Suprapubic skin (tissue), 4 donors: ENCODE measurements around the gene ADGRD2. TPM values are rescaled to one million over a fixed set of nuclear protein-coding genes. Genes with fewer than 3 reads are reported as not detected.

Experiments used
- DNase-seq, 2 donors: peaks; one replicate each; pipeline ENCODE4 v3.0.0-alpha.2; 2019; ENCODE audit warnings: low spot score in 2 of 2
- H3K27ac ChIP-seq: fragments of 200-600 bp; sonication (generic); one replicate; pipeline ENCODE4 v1.5.1; 2019
- H3K27me3 ChIP-seq: fragments of 200-600 bp; sonication (generic); one replicate; pipeline ENCODE4 v1.5.1; 2019
- H3K36me3 ChIP-seq: fragments of 200-600 bp; sonication (generic); one replicate; pipeline ENCODE4 v1.5.1; 2019
- H3K4me1 ChIP-seq: fragments of 200-600 bp; sonication (generic); one replicate; pipeline ENCODE4 v1.5.1; 2019
- H3K4me3 ChIP-seq: fragments of 200-600 bp; sonication (generic); one replicate; pipeline ENCODE4 v1.5.1; 2019; ENCODE audit warnings: mild to moderate bottlenecking
- H3K9me3 ChIP-seq: fragments of 200-600 bp; sonication (generic); one replicate; pipeline ENCODE4 v1.5.1; 2019
- EP300 ChIP-seq: sonication (generic); formaldehyde crosslinking; IDR thresholded peaks from one replicate; pipeline ENCODE4 v1.6.1; 2017; ENCODE audit warnings: antibody characterized with exemption
- POLR2A ChIP-seq, 2 donors: fragments of 450-650 bp; IDR thresholded peaks; one replicate each; pipeline ENCODE4 v1.6.1; 2017; ENCODE audit warnings: antibody characterized with exemption in 2 of 2, mild to moderate bottlenecking in 2 of 2, moderate library complexity in 2 of 2
- POLR2AphosphoS5 ChIP-seq, 3 donors: sonication (generic); formaldehyde crosslinking; IDR thresholded peaks; one replicate each; pipeline ENCODE4 v1.6.1; 2017; ENCODE audit warnings: antibody characterized with exemption in 3 of 3
- WGBS: methylation state at CpG from one replicate; pipeline ENCODE4 v1.1.5; 2018; 5-methylcytosine and 5-hydroxymethylcytosine counted together
- total RNA-seq, 4 donors: library from RNA; depleted of rRNA; stranded (reverse); fragments of >200 nt; gene quantifications; one replicate each; pipeline ENCODE4 v1.1.0, GENCODE V29; 2016
- TF ChIP-seq, protein P1 (sequence below), 2 donors: fragments of 200-600 bp in 1 of 2; fragments of 450-650 bp in 1 of 2; sonication (generic) in 1 of 2; IDR thresholded peaks; one replicate each; pipeline ENCODE4 v1.5.1; 2016 to 2019; ENCODE audit warnings: antibody characterized with exemption in 2 of 2, mild to moderate bottlenecking in 1 of 2, moderate library complexity in 1 of 2

ADGRD2 gene
- total RNA-seq, 4 donors from 2014 or later, result 0.31 to 7.7 TPM; not detected in 2

DNA sequence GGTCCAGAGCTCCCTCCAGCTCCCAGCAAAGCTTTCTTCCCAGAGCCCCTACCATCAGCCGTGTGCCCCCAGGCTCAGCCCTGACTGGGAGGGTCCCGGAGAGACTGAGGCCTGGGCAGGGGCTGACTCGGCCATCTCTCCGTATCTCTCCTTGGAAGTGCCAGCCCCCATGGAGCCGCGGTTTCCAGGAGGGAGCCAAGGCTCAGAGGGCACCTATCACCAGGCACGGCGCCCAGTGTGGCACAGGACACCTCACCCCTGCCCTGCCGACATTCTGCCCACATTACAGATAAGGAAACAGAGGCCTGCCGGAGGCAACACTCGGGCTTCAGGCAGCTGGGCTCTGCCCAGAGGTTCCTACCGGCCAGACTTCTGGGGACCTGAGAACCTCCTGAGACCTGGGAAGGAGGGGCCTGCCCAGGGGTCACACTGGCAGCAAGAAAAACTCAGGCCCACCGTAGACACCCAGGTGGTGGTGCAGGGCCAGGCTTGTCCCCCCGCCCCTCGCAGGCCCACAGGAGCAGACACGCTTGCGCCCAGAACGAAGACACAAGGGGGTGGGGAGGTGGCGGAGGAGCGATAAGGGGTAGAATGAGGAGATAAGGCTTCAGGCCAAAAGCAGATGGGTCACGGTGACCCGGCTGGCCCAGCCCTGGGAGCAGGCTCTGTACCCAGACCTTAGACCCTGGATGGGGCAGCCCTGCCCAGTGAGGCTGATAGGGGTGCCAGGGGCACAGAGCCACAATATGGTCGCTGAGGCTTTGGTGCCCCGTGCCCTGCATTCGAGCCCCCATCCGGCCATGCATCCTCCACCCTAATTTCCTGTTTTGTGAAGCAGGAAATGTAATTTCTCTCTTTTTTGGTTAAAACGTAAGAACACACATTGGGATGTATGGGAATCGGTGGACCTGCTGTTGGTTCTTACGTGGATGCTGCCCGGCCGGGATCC is 45.1 kb downstream of the ADGRD2 start:
- TF ChIP-seq, protein P1, sequence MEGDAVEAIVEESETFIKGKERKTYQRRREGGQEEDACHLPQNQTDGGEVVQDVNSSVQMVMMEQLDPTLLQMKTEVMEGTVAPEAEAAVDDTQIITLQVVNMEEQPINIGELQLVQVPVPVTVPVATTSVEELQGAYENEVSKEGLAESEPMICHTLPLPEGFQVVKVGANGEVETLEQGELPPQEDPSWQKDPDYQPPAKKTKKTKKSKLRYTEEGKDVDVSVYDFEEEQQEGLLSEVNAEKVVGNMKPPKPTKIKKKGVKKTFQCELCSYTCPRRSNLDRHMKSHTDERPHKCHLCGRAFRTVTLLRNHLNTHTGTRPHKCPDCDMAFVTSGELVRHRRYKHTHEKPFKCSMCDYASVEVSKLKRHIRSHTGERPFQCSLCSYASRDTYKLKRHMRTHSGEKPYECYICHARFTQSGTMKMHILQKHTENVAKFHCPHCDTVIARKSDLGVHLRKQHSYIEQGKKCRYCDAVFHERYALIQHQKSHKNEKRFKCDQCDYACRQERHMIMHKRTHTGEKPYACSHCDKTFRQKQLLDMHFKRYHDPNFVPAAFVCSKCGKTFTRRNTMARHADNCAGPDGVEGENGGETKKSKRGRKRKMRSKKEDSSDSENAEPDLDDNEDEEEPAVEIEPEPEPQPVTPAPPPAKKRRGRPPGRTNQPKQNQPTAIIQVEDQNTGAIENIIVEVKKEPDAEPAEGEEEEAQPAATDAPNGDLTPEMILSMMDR (IDR thresholded peaks at IDR 0.05), result no peak
- TF ChIP-seq POLR2A (IDR thresholded peaks at IDR 0.05) (no peak), EP300 (no peak), POLR2AphosphoS5 (IDR thresholded peaks at IDR 0.05) (no peak)
- no peaks in the 10 kb centered on the region for H3K4me1 ChIP-seq
- DNase-seq, result no peak
- H3K9me3 ChIP-seq, result no peaks in the 10 kb centered on the region
- 78% methylated on average over 20 of the region's 31 CpGs for WGBS
- peaks cover 48% of the 10 kb centered on the region for H3K27me3 ChIP-seq
- H3K27ac ChIP-seq, result no peak overlapping the region
- H3K4me3 ChIP-seq, result no peak overlapping the region
- H3K36me3 ChIP-seq, result no peaks in the 10 kb centered on the region

DNA sequence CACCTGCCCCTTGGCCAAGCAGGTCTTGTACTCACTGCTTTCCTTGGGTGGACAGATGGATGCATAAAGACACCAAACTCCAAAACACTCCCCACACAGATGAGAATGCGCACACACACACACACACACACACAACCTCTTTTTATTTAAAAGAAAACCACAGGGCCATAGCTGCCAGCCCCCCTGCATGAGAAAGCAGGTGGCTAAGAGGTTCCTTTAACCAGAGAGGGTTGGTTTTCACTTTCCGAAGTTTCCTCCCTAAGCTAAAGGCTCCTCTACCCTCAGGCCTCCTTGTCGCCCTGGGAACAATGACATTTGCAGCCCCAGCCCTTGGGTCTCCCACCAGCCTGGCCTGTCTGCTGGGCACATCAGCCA is 45.8 kb downstream of the ADGRD2 start:
- Histone ChIP-seq H3K27me3 (peaks cover 54% of the 10 kb centered on the region), H3K27ac (no peak overlapping the region), H3K9me3 (no peaks in the 10 kb centered on the region), H3K4me3 (no peak overlapping the region), H3K36me3 (no peaks in the 10 kb centered on the region), H3K4me1 (no peaks in the 10 kb centered on the region)
- TF ChIP-seq POLR2A (IDR thresholded peaks at IDR 0.05), result no peak
- TF ChIP-seq POLR2AphosphoS5 (IDR thresholded peaks at IDR 0.05), result no peak
- WGBS, result 97% methylated on average over 3 of the region's 3 CpGs
- no peak for DNase-seq

DNA sequence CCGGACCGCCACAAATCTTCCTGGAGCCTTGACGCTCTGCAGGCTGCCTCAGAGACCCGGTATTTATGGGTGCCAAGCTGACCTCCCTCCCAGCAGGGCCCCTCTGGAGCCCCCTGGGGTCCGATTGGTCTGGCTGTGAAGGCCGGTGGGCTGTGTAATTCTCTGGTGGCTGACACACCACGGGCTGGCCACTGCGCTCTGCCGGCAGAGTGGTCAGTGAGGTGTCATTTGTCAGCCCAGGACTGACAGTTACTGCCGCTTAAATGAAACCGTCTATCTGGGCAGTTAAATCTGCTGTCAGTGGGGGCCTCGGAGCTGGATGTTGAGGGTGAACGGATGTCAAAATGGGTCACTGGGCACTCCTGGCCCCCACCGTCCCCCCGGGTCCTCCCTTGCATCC is 46.2 kb downstream of the ADGRD2 start:
- H3K4me1 ChIP-seq, result no peaks in the 10 kb centered on the region
- TF ChIP-seq, protein P1 (IDR thresholded peaks at IDR 0.05), result no peak
- TF ChIP-seq POLR2A (IDR thresholded peaks at IDR 0.05), result no peak
- TF ChIP-seq POLR2AphosphoS5 (IDR thresholded peaks at IDR 0.05), result no peak
- TF ChIP-seq EP300, result no peak
- H3K9me3 ChIP-seq, result no peaks in the 10 kb centered on the region
- no peaks in the 10 kb centered on the region for H3K36me3 ChIP-seq
- H3K4me3 ChIP-seq, result no peak overlapping the region
- H3K27me3 ChIP-seq, result peaks cover 55% of the 10 kb centered on the region
- WGBS, result 78% methylated on average over 7 of the region's 15 CpGs
- H3K27ac ChIP-seq, result no peak overlapping the region
- DNase-seq, result no peak

DNA sequence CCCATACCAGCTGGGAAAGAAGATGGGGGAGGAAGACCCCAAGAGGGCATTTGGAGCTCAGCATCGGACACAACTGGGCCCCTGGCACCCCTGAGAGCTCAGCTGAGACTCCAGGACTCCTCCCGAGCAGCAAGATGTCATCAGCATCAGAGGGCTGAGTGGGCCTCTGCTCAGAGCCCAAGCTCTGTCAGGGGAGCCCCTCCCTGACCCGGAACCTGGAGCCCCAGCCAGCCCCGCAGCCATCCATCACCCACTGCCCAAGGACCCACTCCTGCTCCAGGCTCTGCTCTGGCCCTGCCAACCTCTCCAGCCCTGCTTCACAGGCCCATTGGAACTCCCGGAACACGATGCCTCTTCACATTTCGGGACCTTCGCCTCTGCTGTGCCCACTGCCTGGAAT is 47.2 kb downstream of the ADGRD2 start:
- 93% methylated on average over 8 of the region's 8 CpGs for WGBS
- peaks cover 56% of the 10 kb centered on the region for H3K27me3 ChIP-seq
- H3K4me3 ChIP-seq, result no peak overlapping the region
- no peak for DNase-seq
- no peaks in the 10 kb centered on the region for H3K36me3 ChIP-seq
- no peaks in the 10 kb centered on the region for H3K4me1 ChIP-seq
- H3K27ac ChIP-seq, result no peak overlapping the region
- no peaks in the 10 kb centered on the region for H3K9me3 ChIP-seq
- TF ChIP-seq EP300, result no peak

DNA sequence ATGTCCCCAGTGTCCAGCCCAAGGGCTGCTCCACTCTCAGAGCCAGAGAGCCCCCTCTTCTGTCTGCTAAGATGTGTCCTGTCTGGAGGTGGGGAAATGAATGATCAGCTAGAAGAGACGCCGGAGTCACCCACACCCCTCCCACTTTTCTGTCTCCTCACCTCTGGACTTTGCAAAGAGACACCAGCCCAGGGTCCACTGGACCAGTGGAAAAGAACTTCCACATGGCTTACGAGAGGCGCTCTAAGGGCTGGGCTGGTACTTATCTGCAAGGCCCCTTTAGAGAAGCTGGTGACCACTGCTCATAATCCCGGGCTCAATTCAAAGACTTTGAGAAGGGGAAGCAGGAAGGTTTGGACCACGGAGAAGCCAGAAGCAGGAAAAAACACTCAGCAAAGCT is 47.8 kb downstream of the ADGRD2 start:
- Histone ChIP-seq H3K9me3 (no peaks in the 10 kb centered on the region), H3K27me3 (peaks cover 57% of the 10 kb centered on the region), H3K27ac (no peak overlapping the region), H3K36me3 (no peaks in the 10 kb centered on the region), H3K4me1 (peaks cover 2% of the 10 kb centered on the region), H3K4me3 (no peak overlapping the region)
- no peak for TF ChIP-seq POLR2AphosphoS5 (IDR thresholded peaks at IDR 0.05)
- TF ChIP-seq, protein P1 (IDR thresholded peaks at IDR 0.05), result no peak
- no peak for TF ChIP-seq POLR2A (IDR thresholded peaks at IDR 0.05)
- 69% methylated on average over 6 of the region's 6 CpGs for WGBS
- DNase-seq, result no peak

DNA sequence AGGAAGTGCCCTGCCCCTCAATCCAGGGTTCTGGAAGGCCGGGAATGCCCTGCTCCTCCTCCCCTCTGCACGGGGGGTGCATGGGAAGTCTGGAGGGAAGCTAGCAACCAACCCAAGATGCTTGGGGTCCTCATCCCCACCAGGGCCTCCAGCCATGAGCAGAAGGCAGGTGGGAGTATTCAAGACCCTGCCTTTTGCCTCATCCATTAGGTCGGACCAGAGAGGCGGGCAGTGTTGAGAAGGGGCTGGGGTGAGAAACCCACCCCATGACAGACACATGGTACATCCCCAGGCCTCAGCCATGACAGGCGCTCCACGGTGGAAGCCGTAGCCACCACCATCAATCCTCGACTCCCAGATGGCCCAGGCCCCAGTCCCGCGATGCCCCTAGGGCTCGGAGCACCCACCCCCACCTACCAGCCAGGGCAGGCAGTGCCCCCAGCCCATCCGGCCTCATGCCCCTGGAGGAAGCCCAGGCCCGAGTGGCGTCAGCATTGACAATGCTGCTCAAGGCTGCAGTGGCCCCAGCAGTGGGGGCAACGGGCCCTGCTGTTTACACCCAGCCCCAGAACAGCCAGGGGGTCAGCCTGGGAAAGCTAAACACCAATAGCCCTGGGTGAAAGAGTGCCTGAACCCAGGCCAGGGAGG is 48.4 kb downstream of the ADGRD2 start:
- WGBS, result 60% methylated on average over 1 of the region's 15 CpGs
- DNase-seq, result no peak
- TF ChIP-seq POLR2AphosphoS5 (IDR thresholded peaks at IDR 0.05) (no peak), POLR2A (IDR thresholded peaks at IDR 0.05) (no peak), EP300 (no peak)
- TF ChIP-seq, protein P1 (IDR thresholded peaks at IDR 0.05), result no peak

More for the DNA sequence above, 48.4 kb downstream of the ADGRD2 start:
- Histone ChIP-seq H3K36me3 (no peaks in the 10 kb centered on the region), H3K4me3 (no peak overlapping the region), H3K27me3 (peaks cover 60% of the 10 kb centered on the region), H3K27ac (no peak overlapping the region), H3K4me1 (peaks cover 8% of the 10 kb centered on the region), H3K9me3 (no peaks in the 10 kb centered on the region)
